Measurements from ENCODE around the gene KHDC3L.

The KHDC3L gene

DNA sequence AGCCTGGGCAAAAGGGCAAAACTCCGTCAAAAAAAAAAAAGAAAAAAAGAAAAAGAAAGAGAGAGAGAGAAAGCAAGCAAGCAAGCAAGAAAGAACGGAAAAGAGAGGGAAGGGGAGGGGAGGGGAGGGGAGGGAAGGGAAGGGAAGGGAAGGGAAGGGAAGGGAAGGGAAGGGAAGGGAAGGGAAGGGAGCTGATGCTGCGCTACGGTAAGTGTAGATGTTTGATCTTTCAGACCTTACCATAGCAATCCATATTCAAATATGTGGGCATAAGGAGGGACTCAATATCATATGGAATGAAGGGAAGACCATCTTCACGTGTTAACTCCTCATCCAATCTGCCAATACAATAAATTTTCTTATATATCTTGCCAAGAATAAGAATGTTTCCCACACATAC, 20.3 kb upstream of the KHDC3L start:
- Histone ChIP-seq H3K27me3 (replicated peaks; ENCODE audit: insufficient read depth, low read length) (no peaks in the 10 kb centered on the region), H3K9me3 (replicated peaks; ENCODE audit: insufficient read depth, low read length) (no peaks in the 10 kb centered on the region), H3K27ac (ENCODE audit: low read length) (no peak overlapping the region), H3K4me1 (ENCODE audit: low read length) (no peaks in the 10 kb centered on the region), H2AFZ (ENCODE audit: low read length) (no peak overlapping the region), H3K36me3 (replicated peaks; ENCODE audit: insufficient read depth, low read length) (no peaks in the 10 kb centered on the region), H4K20me1 (ENCODE audit: insufficient read depth, low read length) (no peaks in the 10 kb centered on the region), H3K79me2 (ENCODE audit: low read length) (no peaks in the 10 kb centered on the region), H3F3A (ENCODE audit: insufficient read depth, low read length) (no peaks in the 10 kb centered on the region), H3K4me3 (ENCODE audit: low read length) (no peak overlapping the region), H3K9me2 (replicated peaks; ENCODE audit: insufficient read depth, low read length) (no peaks in the 10 kb centered on the region), H3K4me2 (ENCODE audit: low read depth, low read length) (no peak overlapping the region), H3K9ac (ENCODE audit: low read length) (no peak overlapping the region)
- DNase-seq: no peak
- TF ChIP-seq, protein P1, sequence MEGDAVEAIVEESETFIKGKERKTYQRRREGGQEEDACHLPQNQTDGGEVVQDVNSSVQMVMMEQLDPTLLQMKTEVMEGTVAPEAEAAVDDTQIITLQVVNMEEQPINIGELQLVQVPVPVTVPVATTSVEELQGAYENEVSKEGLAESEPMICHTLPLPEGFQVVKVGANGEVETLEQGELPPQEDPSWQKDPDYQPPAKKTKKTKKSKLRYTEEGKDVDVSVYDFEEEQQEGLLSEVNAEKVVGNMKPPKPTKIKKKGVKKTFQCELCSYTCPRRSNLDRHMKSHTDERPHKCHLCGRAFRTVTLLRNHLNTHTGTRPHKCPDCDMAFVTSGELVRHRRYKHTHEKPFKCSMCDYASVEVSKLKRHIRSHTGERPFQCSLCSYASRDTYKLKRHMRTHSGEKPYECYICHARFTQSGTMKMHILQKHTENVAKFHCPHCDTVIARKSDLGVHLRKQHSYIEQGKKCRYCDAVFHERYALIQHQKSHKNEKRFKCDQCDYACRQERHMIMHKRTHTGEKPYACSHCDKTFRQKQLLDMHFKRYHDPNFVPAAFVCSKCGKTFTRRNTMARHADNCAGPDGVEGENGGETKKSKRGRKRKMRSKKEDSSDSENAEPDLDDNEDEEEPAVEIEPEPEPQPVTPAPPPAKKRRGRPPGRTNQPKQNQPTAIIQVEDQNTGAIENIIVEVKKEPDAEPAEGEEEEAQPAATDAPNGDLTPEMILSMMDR (IDR thresholded peaks at IDR 0.05; ENCODE audit: low read length): no peak
- TF ChIP-seq EZH2phosphoT487 (IDR thresholded peaks at IDR 0.05; ENCODE audit: low read length) (no peak), EZH2 (optimal IDR thresholded peaks at IDR 0.05; ENCODE audit: low read depth, low read length) (no peak)

DNA sequence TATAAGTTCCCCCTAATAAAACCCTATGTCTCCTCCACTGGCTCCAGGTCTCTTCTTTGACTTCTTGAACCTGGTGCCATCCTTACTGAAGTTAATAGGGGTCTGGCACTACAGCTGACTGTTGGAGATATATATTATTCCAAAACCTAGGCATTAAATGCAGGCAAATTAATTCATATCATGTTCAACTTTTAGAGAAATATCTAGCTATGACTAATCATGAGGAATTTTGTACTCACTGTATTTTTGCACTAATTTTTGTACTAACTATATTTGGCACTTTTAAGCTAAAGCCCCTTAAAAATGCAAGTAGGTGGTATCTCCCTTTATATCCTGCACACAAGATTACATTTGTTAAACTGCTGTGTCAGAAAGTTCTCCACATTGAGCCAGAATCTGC, 19.3 kb upstream of the KHDC3L start:
- Histone ChIP-seq H2AFZ (ENCODE audit: low read length) (no peak overlapping the region), H3K4me2 (ENCODE audit: low read depth, low read length) (no peak overlapping the region), H3K27me3 (replicated peaks; ENCODE audit: insufficient read depth, low read length) (no peaks in the 10 kb centered on the region), H3K4me1 (ENCODE audit: low read length) (no peaks in the 10 kb centered on the region), H3K27ac (ENCODE audit: low read length) (no peak overlapping the region), H3K9me3 (replicated peaks; ENCODE audit: insufficient read depth, low read length) (no peaks in the 10 kb centered on the region), H3K4me3 (ENCODE audit: low read length) (no peak overlapping the region), H3K9ac (ENCODE audit: low read length) (no peak overlapping the region), H3K9me2 (replicated peaks; ENCODE audit: insufficient read depth, low read length) (no peaks in the 10 kb centered on the region), H4K20me1 (ENCODE audit: insufficient read depth, low read length) (no peaks in the 10 kb centered on the region), H3F3A (ENCODE audit: insufficient read depth, low read length) (no peaks in the 10 kb centered on the region), H3K36me3 (replicated peaks; ENCODE audit: insufficient read depth, low read length) (no peaks in the 10 kb centered on the region), H3K79me2 (ENCODE audit: low read length) (no peaks in the 10 kb centered on the region)
- no peak for DNase-seq
- TF ChIP-seq, protein P1 (IDR thresholded peaks at IDR 0.05; ENCODE audit: low read length): no peak
- TF ChIP-seq EZH2phosphoT487 (IDR thresholded peaks at IDR 0.05; ENCODE audit: low read length) (no peak), EZH2 (optimal IDR thresholded peaks at IDR 0.05; ENCODE audit: low read depth, low read length) (no peak)

DNA sequence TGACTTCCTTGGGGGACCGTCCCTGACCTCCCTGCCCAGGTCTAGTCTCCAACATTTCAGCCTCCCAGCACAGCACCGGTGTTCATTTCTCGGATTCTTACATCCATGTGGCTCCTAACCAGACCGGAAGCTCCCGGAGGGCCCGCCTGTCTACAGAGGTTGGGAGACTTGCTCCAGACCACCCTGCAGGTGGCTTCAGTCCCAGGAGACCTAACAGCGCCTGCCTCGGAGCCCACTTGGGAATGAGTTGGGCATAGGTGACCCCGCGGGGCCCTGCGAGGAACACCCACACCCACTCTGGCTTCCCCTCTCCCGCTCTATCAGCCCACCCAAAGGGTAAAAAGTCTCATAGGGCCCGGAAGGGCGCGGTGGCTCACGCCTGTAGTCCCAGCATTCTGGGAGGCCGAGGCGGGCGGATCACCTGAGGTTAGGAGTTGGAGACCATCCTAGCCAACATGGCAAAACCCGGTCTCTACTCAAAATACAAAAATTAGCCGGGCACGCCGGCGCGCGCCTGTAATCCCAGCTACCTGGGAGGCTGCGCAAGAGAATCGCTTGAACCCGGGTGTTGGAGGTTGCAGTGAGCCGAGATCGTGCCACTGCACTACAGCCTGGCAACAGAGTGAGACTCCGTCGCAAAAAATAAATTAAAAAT, 13.8 kb upstream of the KHDC3L start:
- H3K79me2 ChIP-seq (ENCODE audit: low read length): no peaks in the 10 kb centered on the region
- no peak overlapping the region for H3K27ac ChIP-seq (ENCODE audit: low read length)

More for the DNA sequence above, 13.8 kb upstream of the KHDC3L start:
- Histone ChIP-seq H3K27me3 (replicated peaks; ENCODE audit: insufficient read depth, low read length) (no peaks in the 10 kb centered on the region), H3F3A (ENCODE audit: insufficient read depth, low read length) (no peaks in the 10 kb centered on the region), H3K9me3 (replicated peaks; ENCODE audit: insufficient read depth, low read length) (no peaks in the 10 kb centered on the region), H3K4me3 (ENCODE audit: low read length) (no peak overlapping the region), H3K36me3 (replicated peaks; ENCODE audit: insufficient read depth, low read length) (no peaks in the 10 kb centered on the region), H3K9ac (ENCODE audit: low read length) (no peak overlapping the region), H3K9me2 (replicated peaks; ENCODE audit: insufficient read depth, low read length) (no peaks in the 10 kb centered on the region), H2AFZ (ENCODE audit: low read length) (no peak overlapping the region), H4K20me1 (ENCODE audit: insufficient read depth, low read length) (no peaks in the 10 kb centered on the region), H3K4me1 (ENCODE audit: low read length) (no peaks in the 10 kb centered on the region), H3K4me2 (ENCODE audit: low read depth, low read length) (no peak overlapping the region)
- DNase-seq: no peak
- TF ChIP-seq EZH2 (optimal IDR thresholded peaks at IDR 0.05; ENCODE audit: low read depth, low read length) (no peak), EZH2phosphoT487 (IDR thresholded peaks at IDR 0.05; ENCODE audit: low read length) (no peak)
- TF ChIP-seq, protein P1 (IDR thresholded peaks at IDR 0.05; ENCODE audit: low read length): no peak

All from MM.1S (cell line).